HG03060 (cell line): ENCODE measurements around the gene SH3BP1.
"Not testable (repeated sequence)": the region's sequence is repeated elsewhere in the genome, so short reads cannot be mapped to it uniquely, and the experiment has no call there.

Experiments
- ATAC-seq: cut with Tn5 transposase; IDR thresholded peaks from one replicate; pipeline ENCODE4 v1.9.1; 2021; ENCODE audit warnings: low read depth, moderate number of reproducible peaks; ENCODE audit not compliant: unreplicated experiment

The SH3BP1 gene

DNA sequence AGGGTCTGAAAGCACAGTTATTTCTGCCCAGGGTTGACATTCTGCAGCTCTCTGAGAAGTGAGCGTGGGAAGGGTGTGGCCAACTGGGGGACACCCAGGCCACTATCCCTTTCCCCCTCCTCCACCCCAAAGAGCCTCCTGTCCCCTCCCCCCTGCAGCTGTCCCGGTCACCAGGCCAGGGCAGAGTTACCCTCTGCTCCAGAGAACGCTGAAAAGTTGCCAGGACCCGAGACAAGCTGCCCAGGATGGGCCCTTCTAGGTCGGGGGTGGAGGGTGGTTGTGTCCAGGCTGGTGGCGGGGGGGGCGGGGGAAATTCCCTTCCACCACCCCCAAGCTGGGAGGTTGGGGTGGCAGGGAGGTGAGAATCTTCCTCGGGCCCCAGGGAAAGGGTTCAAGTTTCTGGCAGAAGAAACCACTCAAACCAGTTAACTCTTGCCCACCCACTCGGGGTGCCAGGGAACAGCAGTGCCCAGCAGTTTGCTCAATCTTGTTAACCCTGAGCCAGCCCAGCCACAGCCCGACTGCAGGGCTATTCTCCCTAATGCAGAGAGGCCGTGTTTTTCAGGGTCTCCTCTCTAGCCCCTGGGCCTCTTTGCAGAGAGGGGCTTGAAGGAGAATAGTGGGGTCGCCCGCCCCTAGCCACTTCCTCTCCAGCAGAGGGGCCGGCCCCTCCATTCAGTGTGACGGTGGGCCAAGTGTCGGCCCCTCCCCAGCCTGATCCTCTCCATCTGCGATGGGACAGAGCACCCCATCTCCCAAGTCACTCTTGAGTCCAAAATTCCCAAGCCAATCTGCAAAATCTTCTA is 36.7 kb downstream of the SH3BP1 start:
- no peak for ATAC-seq

- no peak for ATAC-seq
These were observed 37.4 kb downstream of the SH3BP1 start for GRCh38 chr22:37676736-37677492.

- no peak for ATAC-seq
These were observed 38.1 kb downstream of the SH3BP1 start for GRCh38 chr22:37677493-37677974.

GRCh38 chr22:37678372-37678771 is 38.9 kb downstream of the SH3BP1 start:
- no peak for ATAC-seq

- no peak for ATAC-seq
These were observed 40.2 kb downstream of the SH3BP1 start for GRCh38 chr22:37679670-37680069.

DNA sequence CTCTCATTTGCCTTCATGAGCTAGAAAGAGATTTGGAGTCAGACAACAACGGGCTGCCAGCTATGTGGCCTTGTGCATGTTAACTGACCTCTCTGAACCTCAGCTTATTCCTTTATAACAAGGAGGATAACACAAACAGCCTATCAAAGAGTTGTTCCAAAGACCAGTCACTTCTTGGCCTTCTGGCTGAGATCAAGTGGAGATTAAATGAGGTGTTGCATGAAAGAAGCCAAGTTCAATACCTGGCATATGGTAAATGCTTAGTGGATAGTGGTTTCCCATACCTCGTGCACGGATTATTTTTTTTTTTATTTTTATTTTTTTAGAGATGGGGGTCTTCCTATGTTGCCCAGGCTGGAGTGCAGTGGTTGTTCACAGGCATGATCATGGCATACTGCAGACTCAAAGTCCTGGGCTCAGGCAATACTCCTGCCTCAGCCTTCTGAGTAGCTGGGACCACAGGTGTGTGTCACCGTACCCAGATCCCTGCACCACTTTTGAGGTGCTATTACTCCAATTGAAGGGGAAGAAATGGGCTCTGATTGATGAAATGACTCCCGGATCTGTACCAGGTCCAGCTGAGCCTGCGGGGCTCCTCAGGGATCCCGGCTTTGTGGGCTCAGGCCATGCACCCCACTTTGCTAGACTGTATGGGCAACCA is 40.9 kb downstream of the SH3BP1 start:
- ATAC-seq: no peak

GRCh38 chr22:37681001-37681424 is 41.5 kb downstream of the SH3BP1 start:
- no peak for ATAC-seq

DNA sequence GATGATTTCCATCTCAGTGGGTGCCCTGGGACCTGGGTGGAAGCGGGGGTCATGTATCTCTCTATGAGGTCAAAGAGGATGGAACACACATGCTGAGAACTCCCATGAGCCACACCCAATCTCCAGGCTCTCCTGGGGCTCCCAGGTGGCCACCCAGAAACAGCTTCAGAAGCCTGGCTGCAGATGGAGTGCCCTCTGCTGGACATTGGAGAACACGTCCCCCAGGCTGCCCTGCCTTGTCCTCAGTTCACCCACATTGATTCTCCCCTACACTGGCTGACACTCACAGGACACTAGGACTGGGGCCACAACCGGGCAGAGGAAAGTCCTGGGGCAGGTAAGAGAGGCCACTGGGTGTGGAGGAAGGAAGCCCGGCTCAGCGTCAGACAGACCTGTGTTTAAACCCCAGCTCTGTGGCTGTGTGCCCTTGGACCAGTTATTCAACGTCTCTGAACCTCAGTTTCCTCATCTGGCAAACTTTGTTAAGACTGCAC is 42.1 kb downstream of the SH3BP1 start:
- no peak for ATAC-seq

- no peak for ATAC-seq
These were observed 45.5 kb downstream of the SH3BP1 start for GRCh38 chr22:37684803-37685615.

DNA sequence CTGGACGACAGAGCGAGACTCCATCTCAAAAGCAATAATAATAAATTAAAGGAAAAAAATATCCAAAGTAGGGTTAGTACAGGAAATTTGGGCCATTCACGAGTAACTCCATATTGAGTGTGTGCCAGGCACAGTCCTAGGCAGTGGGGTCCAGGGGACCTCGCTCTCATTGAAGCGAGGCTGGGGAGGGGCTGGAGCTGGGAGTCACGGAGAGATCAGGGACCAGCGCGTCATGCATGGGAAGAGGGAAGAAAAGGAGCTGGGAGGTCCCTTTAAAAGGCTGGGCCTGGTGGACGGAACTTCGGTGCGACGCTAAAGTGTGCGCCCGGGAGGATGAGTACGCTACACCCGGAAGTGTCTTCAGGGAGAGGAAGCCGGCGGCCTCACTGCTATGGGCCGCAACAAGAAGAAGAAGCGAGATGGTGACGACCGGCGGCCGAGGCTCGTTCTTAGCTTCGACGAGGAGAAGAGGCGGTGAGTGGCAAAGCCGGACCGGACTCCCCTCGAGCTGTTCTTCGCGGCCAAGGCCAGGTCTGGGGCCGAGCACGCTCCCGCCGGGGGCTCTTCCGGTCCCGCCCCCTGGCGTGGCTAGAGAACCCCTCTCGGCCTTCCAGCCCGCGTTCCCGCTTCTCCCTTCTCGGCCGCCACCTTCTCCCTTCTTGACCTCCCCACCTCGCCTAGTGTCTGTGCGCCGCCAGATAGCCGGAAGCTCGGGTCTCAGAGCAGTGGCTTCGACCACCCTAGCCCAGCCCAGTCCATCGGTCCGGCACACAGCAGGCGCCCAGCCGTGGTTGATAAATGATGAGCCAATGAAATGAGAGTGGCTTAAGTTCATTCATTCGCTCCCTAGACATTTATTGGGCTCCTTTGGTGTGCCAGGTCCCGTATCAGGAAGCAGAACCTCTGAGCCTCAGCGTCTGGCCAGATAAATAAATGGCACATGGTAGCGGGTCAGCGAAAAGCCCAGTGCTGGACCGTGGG is 46.8 kb downstream of the SH3BP1 start, which contains the start of gene NOL12:
Gene NOL12, plus strand, starts transcription at position 342 of the 981 bp plus-strand sequence. Its CDS starts 50 bp downstream, at position 392.
- peak; percentile 61 for ATAC-seq

DNA sequence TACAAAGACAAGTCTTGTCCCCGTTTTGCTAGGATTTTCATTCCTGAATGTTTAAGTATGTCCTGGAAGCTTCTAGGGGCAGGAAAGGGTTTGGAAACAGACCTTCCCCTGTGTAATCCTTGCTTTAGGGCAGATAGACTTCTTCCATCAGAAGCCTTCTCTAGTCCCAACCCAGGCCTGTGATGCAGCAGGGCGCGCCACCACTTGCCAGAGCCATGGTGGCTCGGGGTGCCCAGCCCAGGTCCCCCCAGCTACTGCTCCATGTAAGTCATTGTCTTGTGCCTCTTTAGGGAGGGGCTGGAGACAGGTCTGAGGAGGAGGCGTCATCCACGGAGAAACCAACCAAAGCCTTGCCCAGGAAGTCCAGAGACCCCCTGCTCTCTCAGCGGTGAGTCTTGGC is 50.9 kb downstream of the SH3BP1 start:
- ATAC-seq: no peak

GRCh38 chr22:37690901-37691504 is 51.5 kb downstream of the SH3BP1 start:
- no peak for ATAC-seq

DNA sequence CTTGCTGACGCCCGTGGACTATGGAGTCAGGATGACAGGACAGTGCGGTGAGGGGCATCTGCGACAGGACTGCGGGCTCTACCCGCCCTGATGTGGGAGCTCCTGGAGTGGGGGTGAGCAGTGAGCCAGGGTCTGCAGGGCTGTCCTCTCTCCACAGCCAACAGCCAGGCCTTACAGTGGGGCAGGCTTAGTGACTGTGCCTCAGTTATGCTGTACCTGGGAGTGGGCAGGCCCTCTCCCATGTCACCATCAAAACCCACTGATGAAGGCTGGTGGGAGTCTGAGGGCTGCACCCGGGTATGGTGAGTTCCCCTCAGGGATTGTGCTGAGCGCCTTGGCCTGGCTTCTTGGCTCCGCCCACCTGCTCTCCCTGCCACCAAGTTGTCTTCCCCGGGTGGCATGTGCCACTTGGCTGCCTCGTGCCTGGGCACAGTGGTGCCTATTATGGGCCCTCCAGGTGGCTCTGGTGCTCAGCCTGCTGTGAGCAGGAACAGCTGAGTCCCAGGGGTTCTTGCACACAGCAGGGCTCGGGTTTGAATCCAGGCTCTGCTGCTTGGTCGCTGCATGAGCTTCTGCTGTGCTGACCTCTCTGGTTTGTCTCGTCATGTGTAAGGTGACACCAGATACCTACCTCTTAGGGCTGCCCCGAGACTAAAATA is 53.3 kb downstream of the SH3BP1 start:
- ATAC-seq: no peak

- ATAC-seq: not testable (repeated sequence)
These were observed 54.7 kb downstream of the SH3BP1 start for GRCh38 chr22:37694131-37694530.

- ATAC-seq: not testable (repeated sequence)
These were observed 56.8 kb downstream of the SH3BP1 start for GRCh38 chr22:37696260-37696656.

GRCh38 chr22:37696657-37697537 is 57.4 kb downstream of the SH3BP1 start, which contains the start of gene TRIOBP:
Gene TRIOBP, plus strand, starts transcription at chr22:37697048. Its CDS starts 4,318 bp downstream, at chr22:37701366.
- ATAC-seq: peak; percentile 49

GRCh38 chr22:37697538-37697835 is 58.0 kb downstream of the SH3BP1 start:
- ATAC-seq: no peak
